CD4-positive, alpha-beta T cell (primary cell): ENCODE results near the gene TEX29. TPM values are rescaled to one million over a fixed set of nuclear protein-coding genes. Genes with fewer than 3 reads are reported as not detected.

Experiments
- ATAC-seq: fragments of 200-7000 bp; cut with Tn5 transposase; one replicate; pipeline ENCODE4 v1.10.0; 2022; ENCODE audit warnings: mild to moderate bottlenecking; ENCODE audit not compliant: poor library complexity
- CTCF ChIA-PET: fragments of 350-600 bp; sonication (Branson Sonifier 250); formaldehyde crosslinking; loops from one replicate; lab custom pipeline; 2021; ENCODE audit warnings: antibody characterized with exemption, inconsistent platforms; lab: Charles Lee
- POLR2A ChIA-PET: fragments of 350-600 bp; sonication (Branson Sonifier 250); formaldehyde crosslinking; loops from one replicate; lab custom pipeline; 2021; ENCODE audit warnings: antibody characterized with exemption, inconsistent platforms; lab: Charles Lee
- DNase-seq, 14 experiments: peaks; one replicate each; pipeline ENCODE4 v3.0.0-alpha.2; 2013 to 2020; ENCODE audit warnings: mixed read lengths in 2 of 14
- H3K27ac ChIP-seq, 2 donors: one replicate each; pipeline versions ENCODE4 v1.5.1 to v1.7.0; 2013; ENCODE audit warnings: low read length in 2 of 2, low read depth in 1 of 2, mild to moderate bottlenecking in 1 of 2
- H3K27me3 ChIP-seq, 2 experiments: 1 replicate in 1 of 2; 2 replicates in 1 of 2; pipeline versions ENCODE4 v1.6.1 to v1.7.0; 2013; ENCODE audit warnings: low read length in 2 of 2, control low read depth in 1 of 2, mild to moderate bottlenecking in 1 of 2, moderate library complexity in 1 of 2; ENCODE audit not compliant: insufficient read depth in 2 of 2, control insufficient read depth in 1 of 2
- H3K36me3 ChIP-seq: one replicate; pipeline ENCODE4 v1.6.1; 2013; ENCODE audit warnings: low read length, control low read depth; ENCODE audit not compliant: insufficient read depth
- H3K4me1 ChIP-seq: one replicate; pipeline ENCODE4 v1.6.1; 2013; ENCODE audit warnings: low read length, control low read depth; ENCODE audit not compliant: insufficient read depth
- H3K4me3 ChIP-seq: one replicate; pipeline ENCODE4 v1.5.1; 2013; ENCODE audit warnings: mild to moderate bottlenecking, low read length, moderate library complexity
- H3K9me3 ChIP-seq, 2 experiments: 1 replicate in 1 of 2; 2 replicates in 1 of 2; pipeline versions ENCODE4 v1.6.1 to v1.7.0; 2013; ENCODE audit warnings: low read length in 2 of 2, mild to moderate bottlenecking in 2 of 2, control low read depth in 1 of 2, moderate library complexity in 1 of 2; ENCODE audit not compliant: control insufficient read depth in 1 of 2, insufficient read depth in 1 of 2
- H3K27ac Mint-ChIP-seq: one replicate; pipeline ENCODE4 v1.8.0; 2020; ENCODE audit warnings: mixed read lengths
- H3K27me3 Mint-ChIP-seq: one replicate; pipeline ENCODE4 v1.8.0; 2021; ENCODE audit warnings: mixed read lengths
- H3K36me3 Mint-ChIP-seq: one replicate; pipeline ENCODE4 v1.8.0; 2021; ENCODE audit warnings: low read depth, mixed read lengths
- H3K4me1 Mint-ChIP-seq: one replicate; pipeline ENCODE4 v1.8.0; 2021; ENCODE audit warnings: low read depth, mixed read lengths
- H3K4me3 Mint-ChIP-seq: one replicate; pipeline ENCODE4 v1.8.0; 2020; ENCODE audit warnings: mild to moderate bottlenecking, mixed read lengths
- H3K9me3 Mint-ChIP-seq: one replicate; pipeline ENCODE4 v1.8.0; 2020; ENCODE audit warnings: mixed read lengths
- intact Hi-C, 2 experiments: fragments of 100-400 bp; cut with DNase I in 1 of 2; cut with micrococcal nuclease in 1 of 2; formaldehyde crosslinking; loops; one replicate each; pipeline versions ENCODE4 v1.15.1 to v1.9.0; 2023 to 2025; cut with DNase I, micrococcal nuclease
- polyA plus RNA-seq, 2 donors: library from polyadenylated mRNA; unstranded; fragments of 120-200 nt; gene quantifications; one replicate each; pipeline ENCODE4 v1.2.1, GENCODE V29; 2013
- total RNA-seq, 174 experiments: library from RNA in 2 of 174; stranded (reverse) in 2 of 174; gene quantifications; one replicate each; pipeline ENCODE4 v1.2.3 and lab custom pipeline; 2021 to 2026
- TF ChIP-seq, protein P1 (sequence below): fragments of 200-600 bp; IDR thresholded peaks from one replicate; pipeline ENCODE4 v1.8.0; 2022; ENCODE audit warnings: antibody characterized with exemption, mild to moderate bottlenecking

The TEX29 gene
- total RNA-seq (1 to 10 TPM in 1 of 2 experiments, under 1 TPM in 1; 0.52 to 1.0 TPM), total RNA-seq (lab: John Stamatoyannopoulos, UW) (0 to 3.6 (median 0.47) reads per million in 172 experiments)
- polyA plus RNA-seq (2013, experiment 1 of 2) = 0.21 TPM
- 0.23 TPM for polyA plus RNA-seq (2013, experiment 2 of 2)

DNA sequence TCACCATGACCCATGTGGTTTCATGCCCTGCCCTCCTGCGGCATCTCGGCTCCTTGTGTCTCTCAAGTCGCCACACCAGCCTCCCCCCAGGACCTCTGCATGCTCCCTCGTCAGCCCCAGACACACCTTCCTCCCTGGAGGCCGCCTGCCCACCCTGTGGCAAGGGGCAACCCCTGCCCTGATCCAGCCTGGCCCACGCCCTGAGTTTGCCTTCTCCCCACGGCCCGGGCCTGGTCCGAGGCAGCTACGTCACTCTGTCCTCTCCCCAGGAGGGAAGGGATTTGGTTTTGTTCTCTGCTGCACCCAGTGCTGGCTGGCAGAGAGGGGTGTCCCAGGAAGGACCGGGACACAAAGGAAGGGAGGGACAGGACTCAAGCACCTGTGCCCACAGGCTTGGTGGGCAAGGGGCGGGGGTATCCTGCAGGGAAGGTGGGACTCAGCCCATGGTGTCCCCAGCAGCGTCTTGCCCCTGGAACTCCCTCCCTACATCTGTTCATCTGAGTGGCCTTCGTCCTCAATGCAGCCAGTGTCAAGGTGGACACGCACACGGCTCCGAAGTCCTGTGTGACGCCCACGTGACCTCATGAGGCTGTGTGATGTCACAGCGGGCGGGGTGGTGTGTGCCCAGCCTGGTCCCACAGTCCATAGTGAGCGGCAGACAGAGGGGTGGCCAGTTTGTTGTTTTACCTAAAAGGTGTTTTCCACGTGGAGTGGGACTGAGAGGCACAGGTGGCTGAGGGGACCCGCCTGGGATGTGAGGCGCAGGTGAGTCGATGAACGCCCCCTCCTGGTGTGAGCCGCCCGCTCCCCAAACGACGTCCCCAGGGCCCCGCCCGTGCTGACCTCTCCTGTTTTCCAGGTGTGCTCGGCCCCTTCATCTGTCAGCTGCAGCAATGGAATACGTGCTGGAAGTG lies at the start of gene TEX29:
TSS of gene TEX29 (plus strand) at position 645 of the 914 bp plus-strand sequence. CDS start at position 894, 249 bp downstream.
- POLR2A ChIA-PET = no interaction called here
- Mint-ChIP-seq H3K4me3 (no peak within 1 kb of the TSS), H3K4me1 (peaks cover 7% of the 10 kb centered on the region), H3K36me3 (peaks cover 13% of the 10 kb centered on the region), H3K27me3 (no peaks in the 10 kb centered on the region), H3K9me3 (no peaks in the 10 kb centered on the region), H3K27ac (no peak within 1 kb of the TSS)
- Histone ChIP-seq H3K4me3 (no peak within 1 kb of the TSS), H3K4me1 (no peaks in the 10 kb centered on the region), H3K9me3 (peaks cover 0 to 13% of the 10 kb centered on the region in 2 experiments), H3K27ac (no peak within 1 kb of the TSS), H3K36me3 (no peaks in the 10 kb centered on the region), H3K27me3 (no peaks in the 10 kb centered on the region)
- no peak for ATAC-seq
- CTCF ChIA-PET = no interaction called here
- intact Hi-C loops = no loop called here
- TF ChIP-seq, protein P1, sequence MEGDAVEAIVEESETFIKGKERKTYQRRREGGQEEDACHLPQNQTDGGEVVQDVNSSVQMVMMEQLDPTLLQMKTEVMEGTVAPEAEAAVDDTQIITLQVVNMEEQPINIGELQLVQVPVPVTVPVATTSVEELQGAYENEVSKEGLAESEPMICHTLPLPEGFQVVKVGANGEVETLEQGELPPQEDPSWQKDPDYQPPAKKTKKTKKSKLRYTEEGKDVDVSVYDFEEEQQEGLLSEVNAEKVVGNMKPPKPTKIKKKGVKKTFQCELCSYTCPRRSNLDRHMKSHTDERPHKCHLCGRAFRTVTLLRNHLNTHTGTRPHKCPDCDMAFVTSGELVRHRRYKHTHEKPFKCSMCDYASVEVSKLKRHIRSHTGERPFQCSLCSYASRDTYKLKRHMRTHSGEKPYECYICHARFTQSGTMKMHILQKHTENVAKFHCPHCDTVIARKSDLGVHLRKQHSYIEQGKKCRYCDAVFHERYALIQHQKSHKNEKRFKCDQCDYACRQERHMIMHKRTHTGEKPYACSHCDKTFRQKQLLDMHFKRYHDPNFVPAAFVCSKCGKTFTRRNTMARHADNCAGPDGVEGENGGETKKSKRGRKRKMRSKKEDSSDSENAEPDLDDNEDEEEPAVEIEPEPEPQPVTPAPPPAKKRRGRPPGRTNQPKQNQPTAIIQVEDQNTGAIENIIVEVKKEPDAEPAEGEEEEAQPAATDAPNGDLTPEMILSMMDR = no peak
- no peak for DNase-seq

DNA sequence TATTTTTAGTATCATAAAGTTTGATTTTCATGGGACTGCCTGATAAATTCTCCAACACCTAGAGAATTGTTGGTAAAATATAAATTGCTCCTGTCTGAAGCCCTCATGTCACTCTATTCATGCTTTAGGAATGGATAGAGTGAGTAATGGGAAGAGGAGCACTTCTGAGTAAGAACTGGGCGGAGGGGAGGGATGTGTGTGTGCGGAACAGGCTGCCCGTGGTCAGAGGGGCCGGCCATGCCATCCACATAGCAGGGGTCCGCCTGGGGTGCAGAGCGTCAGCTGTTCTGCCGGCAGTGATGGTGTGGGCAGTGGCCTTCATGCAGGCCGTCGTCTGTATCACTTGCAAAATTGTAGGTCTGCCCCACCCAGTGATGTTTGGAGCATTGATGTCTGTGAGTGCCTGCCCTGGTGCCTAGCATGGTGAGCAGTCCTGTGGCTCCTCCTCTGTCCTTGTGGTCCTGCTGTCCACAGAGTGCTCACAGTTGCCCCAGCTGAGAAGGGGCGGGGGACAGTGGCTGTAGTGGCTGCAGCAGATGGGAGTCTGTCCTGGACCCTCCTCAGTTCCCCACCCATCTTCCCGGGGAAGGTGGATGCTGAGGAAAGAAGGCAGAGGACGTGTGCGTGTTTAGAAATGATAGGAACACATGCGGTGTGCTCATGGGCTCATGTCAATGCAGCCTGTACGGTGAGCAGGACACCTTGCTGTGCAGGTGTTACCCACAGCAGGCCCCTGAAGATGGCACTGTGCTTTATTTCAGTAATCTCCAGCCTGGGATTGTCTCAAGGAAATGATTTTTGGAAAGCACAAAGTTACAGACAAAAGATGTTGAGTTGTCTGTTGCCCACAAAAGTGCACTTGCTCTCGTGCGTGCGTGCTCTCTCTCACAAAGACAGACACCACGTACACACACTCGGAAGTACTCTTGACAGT lies 49.4 kb upstream of the TEX29 start:
- Histone ChIP-seq H3K4me3 (no peak overlapping the region), H3K4me1 (no peaks in the 10 kb centered on the region), H3K9me3 (no peaks in the 10 kb centered on the region), H3K27me3 (no peaks in the 10 kb centered on the region), H3K27ac (no peak overlapping the region), H3K36me3 (peaks cover 68% of the 10 kb centered on the region)
- DNase-seq (no peak), ATAC-seq (no peak)
- Mint-ChIP-seq H3K36me3 (peaks cover 94% of the 10 kb centered on the region), H3K9me3 (no peaks in the 10 kb centered on the region), H3K27ac (no peak overlapping the region), H3K4me1 (no peaks in the 10 kb centered on the region), H3K4me3 (no peak overlapping the region), H3K27me3 (no peaks in the 10 kb centered on the region)
- CTCF ChIA-PET = no interaction called here
- TF ChIP-seq, protein P1 = no peak
- intact Hi-C loops = no loop called here
- POLR2A ChIA-PET = no interaction called here

DNA sequence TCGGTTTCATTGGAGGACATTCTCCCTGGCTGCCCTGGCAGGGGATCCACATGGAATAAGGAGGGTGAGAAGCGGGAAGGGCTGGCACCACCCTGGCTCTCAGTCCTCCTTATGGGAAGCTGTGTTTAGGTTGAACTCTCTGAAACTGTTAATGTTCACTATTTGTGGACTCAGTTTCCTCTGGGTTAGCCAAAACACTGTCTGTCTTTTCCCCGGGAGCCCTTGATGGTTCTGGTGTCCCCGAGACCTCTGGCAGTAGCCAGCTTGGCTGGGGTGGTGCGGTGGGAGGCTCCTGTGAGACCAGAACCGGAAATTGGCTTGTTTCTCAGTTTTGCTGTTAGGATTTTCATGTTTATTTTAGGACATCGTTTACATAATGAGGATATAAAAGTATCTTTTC lies 48.3 kb upstream of the TEX29 start:
- H3K27ac Mint-ChIP-seq = no peak overlapping the region

More for the DNA sequence above, 48.3 kb upstream of the TEX29 start:
- ChIA-PET POLR2A (no interaction called here), CTCF (no interaction called here)
- no peak for ATAC-seq
- H3K27me3 ChIP-seq = no peaks in the 10 kb centered on the region
- no peaks in the 10 kb centered on the region for H3K27me3 Mint-ChIP-seq
- no peaks in the 10 kb centered on the region for H3K9me3 Mint-ChIP-seq
- no peak for DNase-seq
- intact Hi-C loops = no loop called here
- no peak overlapping the region for H3K4me3 Mint-ChIP-seq
- H3K27ac ChIP-seq = no peak overlapping the region
- H3K4me1 Mint-ChIP-seq = no peaks in the 10 kb centered on the region
- TF ChIP-seq, protein P1 = no peak
- H3K9me3 ChIP-seq = no peaks in the 10 kb centered on the region
- H3K36me3 ChIP-seq = peaks cover 71% of the 10 kb centered on the region
- peaks cover 94% of the 10 kb centered on the region for H3K36me3 Mint-ChIP-seq
- H3K4me1 ChIP-seq = no peaks in the 10 kb centered on the region
- H3K4me3 ChIP-seq = no peak overlapping the region
